GM21423 (cell line): Measurements from ENCODE around the gene ZMIZ2.
A peak's percentile ranks its signal among the peaks of the same experiment; 100 is the strongest.
"Not testable (repeated sequence)": the region's sequence is repeated elsewhere in the genome, so short reads cannot be mapped to it uniquely, and the experiment has no call there.

Experiments
- ATAC-seq: cut with Tn5 transposase; IDR thresholded peaks from one replicate; pipeline ENCODE4 v1.9.1; 2021; ENCODE audit warnings: mild to moderate bottlenecking, moderate library complexity; ENCODE audit not compliant: unreplicated experiment

Gene ZMIZ2

GRCh38 chr7:44748045-44748947 lies at the start of gene ZMIZ2:
ZMIZ2 (plus strand) TSS chr7:44748847; CDS start chr7:44756250, 7,403 bp downstream.
- ATAC-seq, result peak; percentile 57

- ATAC-seq, result not testable (repeated sequence)
Measured at GRCh38 chr7:44699598-44699997, 49.0 kb upstream of the ZMIZ2 start.

- ATAC-seq, result no peak
Measured at GRCh38 chr7:44700322-44700721, 48.3 kb upstream of the ZMIZ2 start.

DNA sequence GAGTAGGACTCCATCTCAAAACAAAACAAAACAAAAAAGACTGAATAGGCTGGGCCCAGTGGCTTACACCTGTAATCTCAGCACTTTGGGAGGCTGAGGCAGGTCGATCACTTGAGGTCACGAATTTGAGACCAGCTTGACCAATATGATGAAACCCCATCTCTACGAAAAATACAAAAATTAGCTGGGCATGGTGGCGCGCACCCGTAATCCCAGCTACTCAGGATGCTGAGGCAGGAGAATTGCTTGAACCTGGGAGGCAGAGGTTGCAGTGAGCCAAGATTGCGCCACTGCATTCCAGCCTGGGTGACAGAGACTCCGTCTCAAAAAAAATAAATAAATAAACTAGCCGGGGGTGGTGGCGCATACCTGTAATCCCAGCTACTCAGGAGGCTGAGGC lies 45.3 kb upstream of the ZMIZ2 start:
- ATAC-seq, result not testable (repeated sequence)

DNA sequence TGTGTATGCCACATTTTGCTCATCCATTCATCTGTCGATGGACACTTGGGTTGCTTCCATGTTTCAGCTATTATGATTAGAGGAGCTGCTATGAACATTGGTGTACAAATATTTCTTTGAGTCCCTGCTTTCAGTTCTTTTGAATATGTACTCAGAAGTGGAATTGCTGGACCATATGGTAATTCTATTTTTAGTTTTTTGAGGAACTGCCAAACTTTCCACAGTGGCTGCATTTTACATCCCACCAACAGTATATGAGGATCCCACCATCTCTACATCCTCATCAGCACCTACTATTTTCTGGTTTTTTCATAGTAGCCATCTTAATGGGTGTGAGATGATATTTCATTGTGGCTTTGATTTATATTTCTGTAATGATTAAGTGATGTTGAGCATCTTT lies 44.7 kb upstream of the ZMIZ2 start:
- ATAC-seq, result no peak

DNA sequence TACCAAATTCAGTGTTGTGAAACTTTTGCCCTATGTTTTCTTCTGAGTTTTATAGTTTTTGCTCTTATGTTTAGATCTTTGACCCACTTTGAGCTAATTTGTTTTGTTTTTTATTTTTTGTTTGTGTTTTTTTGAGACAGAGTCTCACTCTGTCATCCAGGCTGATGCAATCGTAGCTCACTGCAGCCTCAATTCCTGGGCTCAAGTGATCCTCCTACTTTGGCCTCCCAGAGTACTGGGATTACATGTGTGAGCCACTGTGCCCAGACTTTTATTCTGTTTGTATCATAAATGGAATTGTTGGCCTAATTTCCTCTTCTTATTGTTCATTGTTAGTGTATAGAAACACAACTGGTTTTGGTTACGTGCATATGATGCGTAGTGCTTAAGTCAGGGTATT lies 43.2 kb upstream of the ZMIZ2 start:
- ATAC-seq, result no peak

DNA sequence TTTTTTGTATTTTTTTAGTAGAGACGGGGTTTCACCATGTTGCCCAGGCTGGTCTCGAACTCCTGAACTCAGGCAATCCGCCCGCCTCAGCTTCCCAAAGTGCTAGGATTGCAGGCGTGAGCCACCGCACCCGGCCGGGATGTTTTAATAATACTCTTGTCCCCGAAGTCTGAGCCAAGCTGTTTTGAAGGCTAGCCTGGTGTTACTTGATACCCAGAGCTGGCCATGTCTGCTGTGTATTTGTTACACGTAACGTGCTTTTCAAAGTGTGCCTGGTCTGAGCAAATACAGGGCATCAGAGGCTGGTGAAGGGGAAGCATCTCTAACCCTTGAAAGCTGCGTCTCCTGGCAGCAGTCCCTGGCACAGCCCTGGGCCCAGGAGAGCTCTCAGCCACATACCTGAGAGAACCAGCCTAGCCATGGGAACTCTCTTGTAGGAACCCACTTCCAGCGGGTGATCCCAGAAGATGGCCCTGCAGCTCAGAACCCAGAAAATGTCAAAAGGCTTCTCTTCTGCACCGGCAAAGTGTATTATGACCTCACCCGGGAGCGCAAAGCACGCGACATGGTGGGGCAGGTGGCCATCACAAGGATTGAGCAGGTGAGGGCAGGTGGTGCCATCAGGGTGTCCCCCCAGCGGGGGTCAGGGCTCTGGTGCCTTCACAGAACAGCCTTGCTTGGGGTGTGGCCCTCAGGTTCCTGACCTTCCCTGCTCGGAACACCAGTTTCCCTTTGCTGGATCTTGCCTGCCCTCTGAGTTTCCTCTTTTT lies 41.7 kb upstream of the ZMIZ2 start:
- no peak for ATAC-seq

DNA sequence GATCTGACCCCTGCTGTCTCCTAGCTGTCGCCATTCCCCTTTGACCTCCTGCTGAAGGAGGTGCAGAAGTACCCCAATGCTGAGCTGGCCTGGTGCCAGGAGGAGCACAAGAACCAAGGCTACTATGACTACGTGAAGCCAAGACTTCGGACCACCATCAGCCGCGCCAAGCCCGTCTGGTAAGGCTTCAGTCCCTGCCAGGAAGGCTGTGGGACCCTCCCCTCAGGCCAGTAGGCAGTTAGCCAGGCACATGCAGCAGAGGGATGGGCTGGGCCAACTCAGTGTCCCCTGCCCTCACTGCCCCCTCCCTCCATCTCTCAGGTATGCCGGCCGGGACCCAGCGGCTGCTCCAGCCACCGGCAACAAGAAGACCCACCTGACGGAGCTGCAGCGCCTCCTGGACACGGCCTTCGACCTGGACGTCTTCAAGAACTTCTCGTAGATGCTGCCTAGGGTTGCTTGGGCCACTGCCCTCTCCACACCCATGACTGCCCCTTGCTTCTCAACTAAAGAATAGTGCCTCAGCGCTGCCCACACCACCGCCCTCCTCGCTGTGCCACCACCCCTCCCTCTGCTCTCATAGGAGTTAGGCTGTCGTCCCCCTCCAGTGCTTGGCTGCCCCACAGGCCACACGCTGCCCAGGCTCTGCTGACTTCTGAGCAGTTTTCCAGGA lies 41.0 kb upstream of the ZMIZ2 start:
- no peak for ATAC-seq

DNA sequence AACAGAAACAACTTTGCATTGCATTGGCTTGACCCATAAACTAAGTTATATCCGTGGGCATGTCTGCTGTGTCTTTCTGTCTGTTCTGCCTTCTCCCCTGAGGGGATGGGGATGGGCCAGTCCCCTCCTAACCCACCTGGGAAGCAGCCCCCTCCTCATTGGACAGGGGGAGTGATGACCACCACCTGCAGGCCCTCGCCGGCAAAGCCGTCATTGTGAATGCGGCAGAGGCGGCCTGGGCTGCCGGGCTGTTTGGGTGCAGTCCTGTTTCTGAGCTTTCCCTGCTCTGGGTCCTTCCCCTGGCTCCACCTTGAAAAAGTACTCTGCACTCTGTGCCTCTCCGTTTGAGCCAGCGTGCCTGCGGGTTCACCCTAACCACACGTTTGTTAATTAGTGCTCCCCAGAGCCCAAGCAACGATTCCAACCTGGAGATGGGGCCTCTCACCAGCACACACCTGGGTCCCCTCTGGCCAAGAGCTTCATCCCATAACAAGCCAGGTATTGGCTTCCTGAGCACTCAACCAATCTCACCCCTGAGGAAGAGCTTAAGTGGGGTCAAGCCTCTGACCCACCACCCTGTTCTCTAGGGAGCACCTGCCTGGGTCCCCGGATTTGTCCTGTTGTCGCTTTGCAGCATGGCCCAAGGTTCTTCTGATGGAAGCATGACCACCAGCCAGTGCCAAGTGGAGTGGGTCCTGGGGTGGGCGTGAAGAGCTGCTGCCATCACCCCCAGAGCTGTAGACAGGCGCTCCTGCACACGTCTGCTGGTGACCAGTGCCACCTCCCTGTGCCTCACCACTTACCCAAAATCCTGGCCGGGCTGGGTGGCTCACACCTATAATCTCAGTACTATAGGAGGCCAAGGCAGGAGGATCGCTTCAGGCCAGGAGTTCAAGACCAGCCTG lies 39.4 kb upstream of the ZMIZ2 start:
- ATAC-seq, result no peak

DNA sequence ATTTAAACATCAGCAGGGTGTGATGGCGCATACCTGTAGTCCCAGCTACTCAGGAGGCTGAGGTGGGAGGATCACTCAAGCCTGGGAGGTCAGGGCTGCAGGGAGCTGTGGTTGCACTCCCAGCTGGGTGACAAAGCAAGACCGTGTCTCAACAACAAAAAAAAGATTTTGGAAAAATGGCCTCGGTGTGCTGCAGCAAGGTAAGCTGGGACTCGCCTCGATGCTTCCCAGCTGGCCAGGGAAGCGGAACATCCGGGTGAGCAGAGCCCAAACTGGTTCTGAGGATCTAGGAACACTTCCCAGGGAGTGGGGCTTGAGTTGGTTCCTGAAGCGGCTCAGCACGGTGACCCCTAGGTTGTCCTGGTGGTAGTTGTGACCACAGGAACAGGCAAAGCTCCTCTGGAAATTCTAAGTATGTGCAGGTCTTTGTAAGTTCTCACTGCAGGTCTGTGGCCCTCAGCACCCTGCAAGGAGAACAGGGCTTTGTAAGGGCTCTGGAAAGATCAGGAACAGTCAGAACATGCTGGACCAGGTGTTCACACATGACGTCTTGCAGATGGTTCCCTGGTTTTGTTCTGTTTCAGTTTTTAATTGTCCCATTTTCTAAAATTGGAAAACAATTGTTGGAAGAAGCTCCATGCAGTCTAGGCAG lies 38.6 kb upstream of the ZMIZ2 start:
- ATAC-seq, result no peak

GRCh38 chr7:44711528-44711927 lies 37.1 kb upstream of the ZMIZ2 start:
- no peak for ATAC-seq

DNA sequence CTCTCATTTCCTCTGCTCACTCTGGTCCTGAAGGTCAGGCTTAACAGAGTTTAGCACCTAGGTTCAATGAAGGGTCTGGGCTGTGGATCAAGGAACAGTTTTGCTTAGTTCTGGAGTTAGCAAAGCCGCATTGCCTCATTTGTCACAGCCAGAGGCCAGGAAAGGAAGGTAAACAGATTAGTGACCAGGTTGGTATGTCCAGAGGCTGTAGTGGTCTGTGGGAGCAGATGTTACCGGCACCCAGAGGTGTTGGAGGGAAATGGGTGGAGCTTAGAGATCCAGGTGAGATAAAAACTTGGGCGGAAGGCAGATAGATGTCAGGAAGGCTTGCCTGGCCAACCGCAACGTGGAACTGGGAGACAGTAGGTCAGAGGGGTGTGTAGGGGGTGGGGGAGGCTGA lies 36.6 kb upstream of the ZMIZ2 start:
- ATAC-seq, result no peak

DNA sequence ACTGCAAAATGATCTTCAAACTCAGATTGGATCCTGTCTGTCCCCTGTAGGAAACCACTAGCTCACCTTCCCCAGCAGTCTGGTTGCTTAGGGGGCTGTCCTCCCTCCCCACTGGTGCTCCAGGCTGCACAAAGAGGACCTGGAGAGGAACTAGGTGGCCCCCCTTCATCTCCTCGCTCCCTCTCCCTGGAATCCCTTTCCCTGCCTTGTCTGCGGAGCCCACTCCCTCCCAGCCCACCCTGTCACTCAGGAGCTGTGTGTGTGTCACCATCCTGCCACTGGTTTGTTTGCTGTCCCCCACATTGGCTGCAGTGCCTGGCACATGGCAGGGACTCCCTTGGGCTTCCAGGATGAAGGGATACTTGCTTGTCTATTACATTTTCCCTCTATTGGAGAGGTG lies 35.5 kb upstream of the ZMIZ2 start:
- no peak for ATAC-seq

DNA sequence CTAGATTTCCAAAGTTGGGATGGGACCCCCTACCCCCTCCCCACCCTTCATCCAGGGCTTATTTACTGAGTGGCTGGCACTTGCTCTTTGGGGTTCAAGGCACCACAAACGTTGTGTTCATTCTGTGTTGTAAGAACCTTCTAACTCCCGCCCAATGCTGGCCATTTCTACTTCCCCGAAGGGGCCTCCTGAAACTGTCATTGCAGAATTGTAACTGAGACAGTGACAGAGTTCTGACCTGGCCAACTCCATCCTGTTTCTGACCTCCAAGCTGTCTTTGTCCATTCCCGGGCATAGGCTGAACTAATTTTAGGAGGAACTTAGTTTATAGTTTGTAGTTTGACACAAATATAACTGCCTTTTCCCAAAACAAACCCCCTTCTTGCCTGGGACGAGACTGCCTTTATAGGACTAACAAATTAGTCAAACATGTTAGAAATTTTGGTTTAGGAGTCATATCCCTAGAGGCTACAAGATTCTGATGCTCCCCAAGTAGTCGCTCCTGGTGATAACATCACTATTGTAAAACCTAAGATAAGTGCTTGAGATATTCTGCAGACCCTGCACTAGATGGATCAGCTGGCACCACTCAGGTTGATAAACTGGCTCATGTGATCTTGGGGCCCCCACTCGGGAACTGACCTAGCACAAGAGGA lies 34.8 kb upstream of the ZMIZ2 start:
- ATAC-seq, result no peak

GRCh38 chr7:44716205-44716604 lies 32.4 kb upstream of the ZMIZ2 start:
- no peak for ATAC-seq

DNA sequence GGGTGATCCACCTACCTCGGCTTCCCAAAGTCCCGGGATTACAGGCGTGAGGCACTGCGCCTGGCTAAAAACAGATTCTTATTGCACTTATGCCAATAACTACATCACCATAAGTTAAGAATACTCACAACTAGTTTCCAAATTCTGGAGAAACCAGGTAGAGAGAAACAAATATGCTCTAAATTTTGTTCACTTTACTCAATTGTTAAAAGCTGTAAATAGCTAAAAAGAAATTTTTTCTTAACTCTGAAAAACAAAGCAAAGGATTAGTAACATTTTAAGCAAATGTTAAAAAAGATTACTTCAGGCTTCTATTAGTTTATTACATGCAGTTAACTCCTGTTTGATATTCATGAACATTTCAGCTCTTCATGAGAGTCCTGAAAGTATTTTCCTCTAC lies 28.3 kb upstream of the ZMIZ2 start:
- no peak for ATAC-seq

DNA sequence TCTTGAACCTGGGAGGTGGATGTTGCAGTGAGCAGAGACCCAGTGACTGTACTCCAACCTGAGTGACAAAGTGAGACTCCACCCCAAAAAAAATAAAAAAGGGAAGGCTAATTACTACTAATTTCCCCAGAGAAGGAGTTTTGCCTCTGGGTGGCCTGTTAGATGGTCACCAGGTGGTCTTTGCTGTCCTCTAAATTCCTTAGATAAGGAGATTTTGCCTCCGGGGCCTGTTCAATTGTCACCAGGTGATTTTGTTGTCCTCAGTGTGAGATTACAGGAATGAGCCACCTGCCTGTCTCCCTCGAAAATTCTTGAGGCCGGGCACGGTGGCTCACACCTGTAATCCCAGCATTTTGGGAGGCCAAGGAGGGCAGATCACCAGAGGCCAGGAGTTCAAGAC lies 24.4 kb upstream of the ZMIZ2 start:
- ATAC-seq, result no peak

DNA sequence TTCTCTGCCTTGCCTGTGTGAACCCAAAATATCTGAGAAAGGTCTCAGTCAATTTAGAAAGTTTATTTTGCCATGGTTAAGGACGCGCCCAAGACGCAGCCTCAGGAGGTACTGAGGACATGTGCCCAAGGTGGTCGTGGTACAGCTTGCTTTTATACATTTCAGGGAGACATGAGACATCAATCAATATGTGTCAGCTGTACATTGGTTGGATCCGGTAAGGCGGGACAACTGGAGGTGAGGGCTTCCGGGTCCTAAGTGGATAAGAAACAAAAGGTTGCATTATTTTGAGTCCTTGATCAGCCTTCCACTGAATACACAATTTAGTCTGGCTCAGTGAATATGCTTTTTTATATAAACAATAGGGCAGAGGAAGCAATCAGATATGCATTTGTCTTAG lies 22.4 kb upstream of the ZMIZ2 start:
- not testable (repeated sequence) for ATAC-seq

- ATAC-seq, result no peak
Measured at GRCh38 chr7:44727158-44727936, 21.3 kb upstream of the ZMIZ2 start.
